Measurements from ENCODE around the gene GHRHR. TPM values are rescaled to one million over a fixed set of nuclear protein-coding genes. Genes with fewer than 3 reads are reported as not detected.

GHRHR gene
- total RNA-seq, 2 experiments from 2014 or later, result not detected

DNA sequence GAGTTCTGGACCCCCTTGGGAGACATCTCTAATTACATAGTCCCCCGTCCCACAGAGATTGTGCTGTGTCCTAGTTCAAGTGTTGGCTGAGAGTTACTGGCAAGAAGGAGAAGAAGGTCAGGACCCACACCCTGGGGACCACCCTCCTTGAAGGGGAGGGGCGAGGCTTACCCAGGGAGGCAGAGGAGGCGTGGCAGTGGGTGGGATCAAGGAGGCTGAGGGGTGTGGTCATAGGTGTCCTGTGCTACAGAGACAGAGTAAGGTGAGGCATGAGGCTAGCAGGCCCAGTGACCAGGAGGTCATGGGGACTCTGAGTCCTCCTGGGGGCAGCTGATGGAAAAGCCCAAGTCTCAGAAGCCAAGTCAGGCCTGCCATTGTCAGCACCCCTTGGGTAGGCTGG is 59.0 kb downstream of the GHRHR start:
- Mint-ChIP-seq H3K4me1 (peaks cover 50% of the 10 kb centered on the region), H3K9me3 (peaks cover 10% of the 10 kb centered on the region), H3K4me3 (no peak overlapping the region), H3K27ac (peak overlapping the region; percentile 67), H3K27me3 (no peaks in the 10 kb centered on the region), H3K36me3 (peaks cover 23% of the 10 kb centered on the region)
- no peak for ATAC-seq (ENCODE audit: low read depth)
- no peak for DNase-seq
- POLR2A ChIA-PET, result no interaction called here

DNA sequence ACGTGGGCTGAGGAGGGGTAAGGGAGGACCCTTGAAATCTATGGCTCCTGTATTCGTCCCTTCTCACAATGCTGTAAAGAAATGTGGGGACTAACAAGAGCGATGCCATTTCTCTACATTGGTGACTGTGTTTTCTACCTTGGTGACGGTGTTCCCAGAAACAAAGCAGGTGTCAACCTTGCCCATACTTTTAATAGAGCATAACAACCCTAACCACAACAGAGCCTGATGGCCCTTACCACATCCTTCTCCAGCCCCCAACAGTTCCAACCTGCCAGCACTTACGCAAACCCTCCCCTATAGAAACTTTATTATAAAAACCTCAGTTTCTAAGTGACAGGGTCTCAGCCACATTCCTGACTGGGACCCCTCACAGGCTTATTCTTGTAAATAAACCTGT is 60.1 kb downstream of the GHRHR start:
- DNase-seq (peak; percentile 45), ATAC-seq (ENCODE audit: low read depth) (peak; percentile 68)
- Mint-ChIP-seq H3K4me3 (peak overlapping the region; percentile 14), H3K27ac (peak overlapping the region; percentile 92), H3K9me3 (peaks cover 10% of the 10 kb centered on the region), H3K4me1 (peaks cover 50% of the 10 kb centered on the region), H3K27me3 (no peaks in the 10 kb centered on the region), H3K36me3 (peaks cover 23% of the 10 kb centered on the region)
- POLR2A ChIA-PET, result no interaction called here

DNA sequence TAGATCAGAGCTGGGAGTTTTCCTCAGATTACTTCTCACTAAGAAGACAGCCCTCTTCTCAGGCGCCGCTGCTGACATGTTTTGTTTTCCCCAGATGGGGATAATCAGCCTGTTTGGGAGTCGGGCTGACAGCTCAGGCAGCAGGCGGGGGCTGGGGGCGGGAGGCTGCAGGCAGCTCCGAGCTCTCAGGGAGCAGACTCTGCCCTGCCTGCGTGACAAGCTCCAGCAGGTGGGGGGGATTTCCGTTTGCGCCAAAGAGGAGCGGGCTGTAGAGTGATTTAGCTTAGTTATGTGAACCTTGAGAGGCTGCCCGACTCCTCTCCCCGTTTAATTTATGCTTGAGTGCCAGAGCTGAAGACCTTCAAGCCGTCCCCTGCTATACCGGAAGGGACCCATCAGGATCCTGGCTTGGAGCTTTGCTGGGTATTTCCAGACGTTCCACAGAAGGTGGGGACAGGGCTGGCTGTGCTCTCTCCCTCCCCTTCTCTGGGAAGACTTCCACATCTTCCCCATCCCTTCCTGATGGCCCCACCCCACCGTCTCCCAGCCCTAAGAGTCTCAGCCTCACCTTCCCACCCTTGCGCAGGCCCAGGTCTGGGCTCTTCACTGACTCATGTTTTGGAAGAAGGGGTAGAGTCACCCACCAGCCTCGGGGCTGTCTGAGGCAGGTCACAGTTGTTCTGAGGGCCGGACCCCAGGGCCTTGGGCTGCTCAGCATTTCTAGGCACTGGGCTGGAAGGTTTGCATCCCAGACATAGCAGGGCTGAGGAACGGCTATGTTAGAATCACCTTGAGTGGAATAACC is 63.6 kb downstream of the GHRHR start:
- POLR2A ChIA-PET, result no interaction called here
- Mint-ChIP-seq H3K4me3 (no peak overlapping the region), H3K27me3 (peaks cover 4% of the 10 kb centered on the region), H3K4me1 (peaks cover 28% of the 10 kb centered on the region), H3K9me3 (peaks cover 10% of the 10 kb centered on the region), H3K36me3 (peaks cover 23% of the 10 kb centered on the region), H3K27ac (no peak overlapping the region)
- no peak for ATAC-seq (ENCODE audit: low read depth)
- DNase-seq, result no peak

DNA sequence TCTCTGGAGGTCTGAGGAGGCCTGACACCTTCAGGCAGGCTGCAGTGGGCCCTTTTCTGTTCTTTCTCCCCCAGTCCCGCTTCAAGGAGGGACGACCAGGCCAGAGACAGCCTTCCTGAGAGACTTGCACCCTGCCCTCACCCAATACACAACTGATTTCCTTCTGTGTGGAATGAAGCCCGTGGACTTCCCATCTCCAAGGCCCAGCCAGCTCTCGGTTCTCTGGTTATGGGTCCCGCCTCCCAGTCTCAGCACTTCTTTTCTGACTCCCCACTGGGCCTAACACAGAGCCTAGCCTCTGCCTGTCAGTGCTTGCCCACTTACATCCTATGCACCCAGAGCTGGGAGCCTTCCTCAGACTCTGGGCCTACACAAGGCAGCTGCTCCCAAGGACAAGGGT is 64.3 kb downstream of the GHRHR start:
- no peak for ATAC-seq (ENCODE audit: low read depth)
- no peak overlapping the region for H3K27ac Mint-ChIP-seq
- H3K36me3 Mint-ChIP-seq, result peaks cover 20% of the 10 kb centered on the region

DNA sequence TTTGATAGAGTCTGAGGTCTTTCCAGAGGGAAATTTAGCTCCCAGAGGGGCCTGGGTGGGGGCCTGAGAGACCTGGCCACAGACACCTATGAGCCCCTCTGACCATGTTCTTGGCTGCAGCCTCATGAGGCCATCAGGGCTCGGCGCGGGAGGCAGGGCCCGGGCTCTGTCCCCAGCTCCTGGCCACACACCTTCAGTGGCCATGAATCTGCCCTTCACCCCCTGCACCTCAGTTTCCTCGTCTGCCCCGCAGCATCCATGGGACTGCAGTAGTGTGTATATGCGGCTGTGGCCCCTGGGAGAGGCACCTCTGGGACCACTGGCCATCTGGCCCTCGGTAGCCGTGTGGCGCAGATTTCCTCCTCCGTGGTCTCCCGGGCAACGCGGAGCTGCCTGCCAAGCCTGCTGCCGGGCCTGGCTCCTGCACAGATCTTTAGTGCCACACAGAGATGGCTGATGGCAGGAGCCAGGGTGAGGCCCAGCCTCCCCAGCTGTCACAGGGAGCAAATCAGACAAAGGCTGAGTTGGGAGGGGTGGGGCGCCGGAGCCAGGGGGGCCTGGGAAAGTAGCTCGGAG is 64.8 kb downstream of the GHRHR start:
- ATAC-seq (ENCODE audit: low read depth), result no peak
- Mint-ChIP-seq H3K27me3 (peaks cover 8% of the 10 kb centered on the region), H3K9me3 (peaks cover 6% of the 10 kb centered on the region), H3K4me3 (no peak overlapping the region), H3K4me1 (peaks cover 21% of the 10 kb centered on the region), H3K36me3 (peaks cover 19% of the 10 kb centered on the region), H3K27ac (no peak overlapping the region)
- POLR2A ChIA-PET, result no interaction called here
- no peak for DNase-seq

More for the DNA sequence above, 64.3 kb downstream of the GHRHR start:
- peaks cover 7% of the 10 kb centered on the region for H3K9me3 Mint-ChIP-seq
- peaks cover 8% of the 10 kb centered on the region for H3K27me3 Mint-ChIP-seq
- H3K4me1 Mint-ChIP-seq, result peaks cover 25% of the 10 kb centered on the region
- POLR2A ChIA-PET, result no interaction called here
- H3K4me3 Mint-ChIP-seq, result no peak overlapping the region
- DNase-seq, result no peak

Other genes with a start within 250 kb of the GHRHR start
- gene INMT, start 211.8 kb upstream of the GHRHR start, total RNA-seq, result under 1 TPM; 0.30 to 0.37 TPM
- 1 to 10 TPM; 1.1 to 1.6 TPM for gene MINDY4, start 192.5 kb upstream of the GHRHR start, total RNA-seq
- gene AQP1, start 52.1 kb upstream of the GHRHR start, total RNA-seq, result under 1 TPM in 1 of 2 experiments, not detected in 1; 0.23 TPM
- not detected for gene ADCYAP1R1, start 88.4 kb downstream of the GHRHR start, total RNA-seq